ENCODE results near the gene SCN7A. TPM values are rescaled to one million over a fixed set of nuclear protein-coding genes. Genes with fewer than 3 reads are reported as not detected.

The SCN7A gene
- total RNA-seq, 1 experiment from 2014 or later, result 0.17 TPM

DNA sequence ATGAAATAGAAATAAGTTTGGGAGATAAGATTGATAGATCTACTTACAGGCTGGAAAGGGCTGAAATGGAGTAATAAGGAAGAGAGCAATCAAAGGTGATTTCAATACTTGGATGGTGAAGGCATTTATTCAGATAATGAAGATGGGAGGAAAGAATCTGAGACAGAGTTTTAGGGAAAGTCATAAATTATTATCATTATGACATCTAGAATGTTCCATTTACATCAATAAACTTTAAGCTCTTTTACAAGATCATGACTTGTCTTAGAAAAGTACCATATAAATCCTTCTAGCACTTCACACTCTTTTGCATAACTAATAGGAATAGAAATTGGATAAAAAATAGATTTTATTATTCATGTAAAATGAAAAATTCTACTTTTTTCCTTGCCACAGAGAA is 120.5 kb downstream of the SCN7A start (continued):
- TF ChIP-seq, protein P1, sequence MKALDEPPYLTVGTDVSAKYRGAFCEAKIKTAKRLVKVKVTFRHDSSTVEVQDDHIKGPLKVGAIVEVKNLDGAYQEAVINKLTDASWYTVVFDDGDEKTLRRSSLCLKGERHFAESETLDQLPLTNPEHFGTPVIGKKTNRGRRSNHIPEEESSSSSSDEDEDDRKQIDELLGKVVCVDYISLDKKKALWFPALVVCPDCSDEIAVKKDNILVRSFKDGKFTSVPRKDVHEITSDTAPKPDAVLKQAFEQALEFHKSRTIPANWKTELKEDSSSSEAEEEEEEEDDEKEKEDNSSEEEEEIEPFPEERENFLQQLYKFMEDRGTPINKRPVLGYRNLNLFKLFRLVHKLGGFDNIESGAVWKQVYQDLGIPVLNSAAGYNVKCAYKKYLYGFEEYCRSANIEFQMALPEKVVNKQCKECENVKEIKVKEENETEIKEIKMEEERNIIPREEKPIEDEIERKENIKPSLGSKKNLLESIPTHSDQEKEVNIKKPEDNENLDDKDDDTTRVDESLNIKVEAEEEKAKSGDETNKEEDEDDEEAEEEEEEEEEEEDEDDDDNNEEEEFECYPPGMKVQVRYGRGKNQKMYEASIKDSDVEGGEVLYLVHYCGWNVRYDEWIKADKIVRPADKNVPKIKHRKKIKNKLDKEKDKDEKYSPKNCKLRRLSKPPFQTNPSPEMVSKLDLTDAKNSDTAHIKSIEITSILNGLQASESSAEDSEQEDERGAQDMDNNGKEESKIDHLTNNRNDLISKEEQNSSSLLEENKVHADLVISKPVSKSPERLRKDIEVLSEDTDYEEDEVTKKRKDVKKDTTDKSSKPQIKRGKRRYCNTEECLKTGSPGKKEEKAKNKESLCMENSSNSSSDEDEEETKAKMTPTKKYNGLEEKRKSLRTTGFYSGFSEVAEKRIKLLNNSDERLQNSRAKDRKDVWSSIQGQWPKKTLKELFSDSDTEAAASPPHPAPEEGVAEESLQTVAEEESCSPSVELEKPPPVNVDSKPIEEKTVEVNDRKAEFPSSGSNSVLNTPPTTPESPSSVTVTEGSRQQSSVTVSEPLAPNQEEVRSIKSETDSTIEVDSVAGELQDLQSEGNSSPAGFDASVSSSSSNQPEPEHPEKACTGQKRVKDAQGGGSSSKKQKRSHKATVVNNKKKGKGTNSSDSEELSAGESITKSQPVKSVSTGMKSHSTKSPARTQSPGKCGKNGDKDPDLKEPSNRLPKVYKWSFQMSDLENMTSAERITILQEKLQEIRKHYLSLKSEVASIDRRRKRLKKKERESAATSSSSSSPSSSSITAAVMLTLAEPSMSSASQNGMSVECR (CRISPR knock-in tag; IDR thresholded peaks at IDR 0.05; ENCODE audit: borderline replicate concordance), result no peak
- TF ChIP-seq, protein P2, sequence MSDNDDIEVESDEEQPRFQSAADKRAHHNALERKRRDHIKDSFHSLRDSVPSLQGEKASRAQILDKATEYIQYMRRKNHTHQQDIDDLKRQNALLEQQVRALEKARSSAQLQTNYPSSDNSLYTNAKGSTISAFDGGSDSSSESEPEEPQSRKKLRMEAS (CRISPR knock-in tag; IDR thresholded peaks at IDR 0.05), result no peak
- no peak for TF ChIP-seq FOXJ3 (CRISPR knock-in tag; IDR thresholded peaks at IDR 0.05; ENCODE audit: borderline replicate concordance)
- TF ChIP-seq ZNF423 (CRISPR knock-in tag; IDR thresholded peaks at IDR 0.05), result no peak
- TF ChIP-seq, protein P3, sequence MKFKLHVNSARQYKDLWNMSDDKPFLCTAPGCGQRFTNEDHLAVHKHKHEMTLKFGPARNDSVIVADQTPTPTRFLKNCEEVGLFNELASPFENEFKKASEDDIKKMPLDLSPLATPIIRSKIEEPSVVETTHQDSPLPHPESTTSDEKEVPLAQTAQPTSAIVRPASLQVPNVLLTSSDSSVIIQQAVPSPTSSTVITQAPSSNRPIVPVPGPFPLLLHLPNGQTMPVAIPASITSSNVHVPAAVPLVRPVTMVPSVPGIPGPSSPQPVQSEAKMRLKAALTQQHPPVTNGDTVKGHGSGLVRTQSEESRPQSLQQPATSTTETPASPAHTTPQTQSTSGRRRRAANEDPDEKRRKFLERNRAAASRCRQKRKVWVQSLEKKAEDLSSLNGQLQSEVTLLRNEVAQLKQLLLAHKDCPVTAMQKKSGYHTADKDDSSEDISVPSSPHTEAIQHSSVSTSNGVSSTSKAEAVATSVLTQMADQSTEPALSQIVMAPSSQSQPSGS (CRISPR knock-in tag; IDR thresholded peaks at IDR 0.05; ENCODE audit: borderline replicate concordance, low read depth), result no peak
- no peak for TF ChIP-seq SMAD3 (CRISPR knock-in tag; IDR thresholded peaks at IDR 0.05; ENCODE audit: borderline replicate concordance)
- no peak for TF ChIP-seq ZBTB21 (CRISPR knock-in tag; IDR thresholded peaks at IDR 0.05; ENCODE audit: borderline replicate concordance)
- TF ChIP-seq NFYB (CRISPR knock-in tag; conservative IDR thresholded peaks at IDR 0.05; ENCODE audit: low read depth), result no peak
- TF ChIP-seq CREB1 (CRISPR knock-in tag; IDR thresholded peaks at IDR 0.05), result no peak
- TF ChIP-seq TCF7 (CRISPR knock-in tag; IDR thresholded peaks at IDR 0.05; ENCODE audit: low read depth), result no peak
- TF ChIP-seq, protein P4, sequence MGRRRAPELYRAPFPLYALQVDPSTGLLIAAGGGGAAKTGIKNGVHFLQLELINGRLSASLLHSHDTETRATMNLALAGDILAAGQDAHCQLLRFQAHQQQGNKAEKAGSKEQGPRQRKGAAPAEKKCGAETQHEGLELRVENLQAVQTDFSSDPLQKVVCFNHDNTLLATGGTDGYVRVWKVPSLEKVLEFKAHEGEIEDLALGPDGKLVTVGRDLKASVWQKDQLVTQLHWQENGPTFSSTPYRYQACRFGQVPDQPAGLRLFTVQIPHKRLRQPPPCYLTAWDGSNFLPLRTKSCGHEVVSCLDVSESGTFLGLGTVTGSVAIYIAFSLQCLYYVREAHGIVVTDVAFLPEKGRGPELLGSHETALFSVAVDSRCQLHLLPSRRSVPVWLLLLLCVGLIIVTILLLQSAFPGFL (CRISPR knock-in tag; IDR thresholded peaks at IDR 0.05; ENCODE audit: borderline replicate concordance), result no peak

GRCh38 chr2:166373105-166373504 is 120.9 kb downstream of the SCN7A start:
- H3K27ac Mint-ChIP-seq, result peak overlapping the region; percentile 35
- H3K27me3 Mint-ChIP-seq (ENCODE audit: low read depth), result no peaks in the 10 kb centered on the region
- ChIA-PET POLR2A (no interaction called here), CTCF (no interaction called here)
- H3K36me3 Mint-ChIP-seq, result no peaks in the 10 kb centered on the region
- H3K9me3 Mint-ChIP-seq, result no peaks in the 10 kb centered on the region
- no peak for TF ChIP-seq SMAD3 (CRISPR knock-in tag; IDR thresholded peaks at IDR 0.05; ENCODE audit: borderline replicate concordance)
- TF ChIP-seq ZSCAN18 (CRISPR knock-in tag; IDR thresholded peaks at IDR 0.05), result no peak
- peaks cover 42% of the 10 kb centered on the region for H3K4me1 Mint-ChIP-seq
- DNase-seq (ENCODE audit: low spot score) (no peak), ATAC-seq (peak; percentile 5; the same call in 1 of the 2 replicates)
- peak overlapping the region; percentile 14 for H3K4me3 Mint-ChIP-seq

GRCh38 chr2:166372046-166372445 is 122.0 kb downstream of the SCN7A start:
- no peak for DNase-seq (ENCODE audit: low spot score)
- Mint-ChIP-seq H3K9me3 (no peaks in the 10 kb centered on the region), H3K36me3 (no peaks in the 10 kb centered on the region), H3K4me1 (peaks cover 38% of the 10 kb centered on the region), H3K4me3 (no peak overlapping the region), H3K27ac (no peak overlapping the region), H3K27me3 (ENCODE audit: low read depth) (no peaks in the 10 kb centered on the region)
- POLR2A ChIA-PET, result no interaction called here
- no peak for ATAC-seq
- CTCF ChIA-PET, result no interaction called here
- no peak for TF ChIP-seq NR1H2 (CRISPR knock-in tag; IDR thresholded peaks at IDR 0.05)
- no peak for TF ChIP-seq HMGXB4 (CRISPR knock-in tag; IDR thresholded peaks at IDR 0.05)
- TF ChIP-seq, protein P1 (CRISPR knock-in tag; IDR thresholded peaks at IDR 0.05; ENCODE audit: borderline replicate concordance), result no peak
- TF ChIP-seq, protein P4 (CRISPR knock-in tag; IDR thresholded peaks at IDR 0.05; ENCODE audit: borderline replicate concordance), result no peak

Measured in WTC11 (cell line).